VCaP (cell line): Measurements from ENCODE around the gene ATP13A3.
"Not testable (repeated sequence)": the region's sequence is repeated elsewhere in the genome, so short reads cannot be mapped to it uniquely, and the experiment has no call there.

Experiments used
- H3K27ac ChIP-seq: fragments of 450-650 bp; 2 replicates; pipeline ENCODE4 v1.5.1; 2017
- CTCF ChIP-seq: fragments of 450-650 bp; conservative IDR thresholded peaks from 2 replicates; pipeline ENCODE4 v1.5.1; 2017; ENCODE audit warnings: mild to moderate bottlenecking, moderate library complexity

The ATP13A3 gene

GRCh38 chr3:194507571-194507970 lies 20.8 kb upstream of the ATP13A3 start:
- TF ChIP-seq CTCF: no peak
- H3K27ac ChIP-seq: no peak overlapping the region

- TF ChIP-seq CTCF: no peak
- no peak overlapping the region for H3K27ac ChIP-seq
These were observed 19.1 kb upstream of the ATP13A3 start for GRCh38 chr3:194505791-194506415.

- no peak overlapping the region for H3K27ac ChIP-seq
- TF ChIP-seq CTCF: no peak
These were observed 18.1 kb upstream of the ATP13A3 start for GRCh38 chr3:194504861-194505260.

GRCh38 chr3:194504146-194504545 lies 17.3 kb upstream of the ATP13A3 start:
- H3K27ac ChIP-seq: no peak overlapping the region
- no peak for TF ChIP-seq CTCF

GRCh38 chr3:194503081-194503531 lies 16.3 kb upstream of the ATP13A3 start:
- no peak for TF ChIP-seq CTCF

GRCh38 chr3:194500198-194500597 lies 13.4 kb upstream of the ATP13A3 start:
- TF ChIP-seq CTCF: no peak

More at GRCh38 chr3:194503081-194503531, 16.3 kb upstream of the ATP13A3 start:
- no peak overlapping the region for H3K27ac ChIP-seq

GRCh38 chr3:194499516-194499915 lies 12.7 kb upstream of the ATP13A3 start:
- H3K27ac ChIP-seq: not testable (repeated sequence)

More at GRCh38 chr3:194500198-194500597, 13.4 kb upstream of the ATP13A3 start:
- H3K27ac ChIP-seq: no peak overlapping the region

- TF ChIP-seq CTCF: peak; percentile 15; the same call in 1 of the 2 replicates
- peak overlapping the region; percentile 87 for H3K27ac ChIP-seq
These were observed 11.2 kb upstream of the ATP13A3 start for GRCh38 chr3:194497799-194498575.
